ENCODE results near the gene UBA1. TPM values are rescaled to one million over a fixed set of nuclear protein-coding genes. Genes with fewer than 3 reads are reported as not detected.
A peak's percentile ranks its signal among the peaks of the same experiment; 100 is the strongest.

UBA1 gene
- total RNA-seq, 2 donors from 2014 or later: 233 to 448 TPM

- no peak overlapping the region for H3K9ac ChIP-seq (ENCODE audit: extremely low read depth, low read length, poor library complexity, severe bottlenecking)
- H3K36me3 ChIP-seq (ENCODE audit: control insufficient read depth, insufficient read depth, low read length): peaks cover 29% of the 10 kb centered on the region
- no peaks in the 10 kb centered on the region for H3K27me3 Mint-ChIP-seq (ENCODE audit: insufficient read depth)
- no peaks in the 10 kb centered on the region for H3K4me1 Mint-ChIP-seq
- no peak for DNase-seq
- no peaks in the 10 kb centered on the region for H3K4me1 ChIP-seq (ENCODE audit: control insufficient read depth, insufficient read depth, low read length)
- H3K4me3 ChIP-seq (ENCODE audit: low read length): no peak overlapping the region
- H3K27ac Mint-ChIP-seq: no peak overlapping the region
- H3K4me3 Mint-ChIP-seq: no peak overlapping the region
- H3K36me3 Mint-ChIP-seq (ENCODE audit: low read depth): peaks cover 44% of the 10 kb centered on the region
- peaks cover 56% of the 10 kb centered on the region for H3K9me3 Mint-ChIP-seq
- H3K27ac ChIP-seq (ENCODE audit: low read depth, low read length): no peak overlapping the region
- 95 to 100% methylated on average over 6 to 26 of the region's 26 CpGs for WGBS, 2 experiments (ENCODE audit: insufficient coverage in 1 of 2, insufficient read length in 1 of 2)
- no peaks in the 10 kb centered on the region for H3K27me3 ChIP-seq (ENCODE audit: control insufficient read depth, insufficient read depth, low read length, poor library complexity, severe bottlenecking)
- no peaks in the 10 kb centered on the region for H3K9me3 ChIP-seq (ENCODE audit: control insufficient read depth, low read length)
- TF ChIP-seq CTCF (conservative IDR thresholded peaks at IDR 0.05): no peak
Observed at GRCh38 chrX:47156611-47157520, 36.8 kb upstream of the UBA1 start.

- H3K4me3 Mint-ChIP-seq: no peak overlapping the region
- WGBS, 2 experiments (ENCODE audit: insufficient coverage in 1 of 2, insufficient read length in 1 of 2): 88 to 96% methylated on average over 4 to 15 of the region's 16 CpGs
- DNase-seq: peak; percentile 56
- H3K4me1 ChIP-seq (ENCODE audit: control insufficient read depth, insufficient read depth, low read length): no peaks in the 10 kb centered on the region
- H3K4me1 Mint-ChIP-seq: no peaks in the 10 kb centered on the region
- no peaks in the 10 kb centered on the region for H3K27me3 Mint-ChIP-seq (ENCODE audit: insufficient read depth)
- H3K27me3 ChIP-seq (ENCODE audit: control insufficient read depth, insufficient read depth, low read length, poor library complexity, severe bottlenecking): no peaks in the 10 kb centered on the region
- no peak overlapping the region for H3K4me3 ChIP-seq (ENCODE audit: low read length)
- no peak overlapping the region for H3K27ac Mint-ChIP-seq
- peaks cover 60% of the 10 kb centered on the region for H3K9me3 Mint-ChIP-seq
- H3K36me3 Mint-ChIP-seq (ENCODE audit: low read depth): peaks cover 49% of the 10 kb centered on the region
- H3K9me3 ChIP-seq (ENCODE audit: control insufficient read depth, low read length): no peaks in the 10 kb centered on the region
- no peak overlapping the region for H3K27ac ChIP-seq (ENCODE audit: low read depth, low read length)
- TF ChIP-seq CTCF (conservative IDR thresholded peaks at IDR 0.05): peak; percentile 45
- no peak overlapping the region for H3K9ac ChIP-seq (ENCODE audit: extremely low read depth, low read length, poor library complexity, severe bottlenecking)
- H3K36me3 ChIP-seq (ENCODE audit: control insufficient read depth, insufficient read depth, low read length): peaks cover 30% of the 10 kb centered on the region
Observed at GRCh38 chrX:47158131-47158530, 35.5 kb upstream of the UBA1 start.

GRCh38 chrX:47158781-47159180, 34.8 kb upstream of the UBA1 start:
- Histone ChIP-seq H3K4me3 (ENCODE audit: low read length) (no peak overlapping the region), H3K27ac (ENCODE audit: low read depth, low read length) (no peak overlapping the region), H3K4me1 (ENCODE audit: control insufficient read depth, insufficient read depth, low read length) (no peaks in the 10 kb centered on the region), H3K27me3 (ENCODE audit: control insufficient read depth, insufficient read depth, low read length, poor library complexity, severe bottlenecking) (no peaks in the 10 kb centered on the region), H3K9me3 (ENCODE audit: control insufficient read depth, low read length) (no peaks in the 10 kb centered on the region), H3K9ac (ENCODE audit: extremely low read depth, low read length, poor library complexity, severe bottlenecking) (no peak overlapping the region), H3K36me3 (ENCODE audit: control insufficient read depth, insufficient read depth, low read length) (peaks cover 30% of the 10 kb centered on the region)
- Mint-ChIP-seq H3K27me3 (ENCODE audit: insufficient read depth) (no peaks in the 10 kb centered on the region), H3K36me3 (ENCODE audit: low read depth) (peaks cover 47% of the 10 kb centered on the region), H3K9me3 (peaks cover 60% of the 10 kb centered on the region), H3K4me1 (no peaks in the 10 kb centered on the region), H3K27ac (no peak overlapping the region), H3K4me3 (no peak overlapping the region)
- no peak for TF ChIP-seq CTCF (conservative IDR thresholded peaks at IDR 0.05)
- no peak for DNase-seq
- 80 to 98% methylated on average over 4 of the region's 5 CpGs for WGBS, 2 experiments (ENCODE audit: insufficient coverage in 1 of 2, insufficient read length in 1 of 2)
